Vagina (tissue), 2 donors: ENCODE measurements around the gene RFX4.

ENCODE experiments used
- CTCF ChIP-seq, 3 experiments: fragments of 450-650 bp in 2 of 3; fragments of 200-600 bp in 1 of 3; sonication (generic) in 1 of 3; IDR thresholded peaks; one replicate each; pipeline ENCODE4 v1.5.1; 2017 to 2019; ENCODE audit warnings: antibody characterized with exemption in 3 of 3, mild to moderate bottlenecking in 2 of 3, moderate library complexity in 2 of 3
- POLR2AphosphoS5 ChIP-seq, 2 donors: sonication (generic); formaldehyde crosslinking; IDR thresholded peaks; one replicate each; pipeline ENCODE4 v1.9.0; 2017; ENCODE audit warnings: antibody characterized with exemption in 2 of 2, mild to moderate bottlenecking in 2 of 2, low read depth in 1 of 2; ENCODE audit not compliant: insufficient read depth in 1 of 2

GRCh38 chr12:106747973-106748436 lies 165.2 kb downstream of the RFX4 start:
- no peak for TF ChIP-seq CTCF (IDR thresholded peaks at IDR 0.05)
- no peak for TF ChIP-seq POLR2AphosphoS5 (IDR thresholded peaks at IDR 0.05; ENCODE audit: insufficient read depth in 1 of 2, low read depth in 1 of 2)
